Measurements from ENCODE around the gene CASQ1. TPM values are rescaled to one million over a fixed set of nuclear protein-coding genes. Genes with fewer than 3 reads are reported as not detected.
A peak's percentile ranks its signal among the peaks of the same experiment; 100 is the strongest.

Gene CASQ1
- total RNA-seq, 2 donors from 2014 or later, result 0.29 to 0.77 TPM

- H3K4me3 Mint-ChIP-seq, result no peak overlapping the region
- no peaks in the 10 kb centered on the region for H3K36me3 Mint-ChIP-seq (ENCODE audit: low read depth)
- H3K27me3 Mint-ChIP-seq (ENCODE audit: insufficient read depth), result peaks cover 3% of the 10 kb centered on the region
- no peak for DNase-seq
- no peaks in the 10 kb centered on the region for H3K9me3 Mint-ChIP-seq
- TF ChIP-seq CTCF (conservative IDR thresholded peaks at IDR 0.05), result no peak
- H3K36me3 ChIP-seq (ENCODE audit: control insufficient read depth, insufficient read depth, low read length), result no peaks in the 10 kb centered on the region
- H3K27ac ChIP-seq (ENCODE audit: low read depth, low read length), result peak overlapping the region; percentile 1
- H3K4me1 ChIP-seq (ENCODE audit: control insufficient read depth, insufficient read depth, low read length), result no peaks in the 10 kb centered on the region
- no peaks in the 10 kb centered on the region for H3K27me3 ChIP-seq (ENCODE audit: control insufficient read depth, insufficient read depth, low read length, poor library complexity, severe bottlenecking)
- H3K9me3 ChIP-seq (ENCODE audit: control insufficient read depth, low read length), result no peaks in the 10 kb centered on the region
- no peak overlapping the region for H3K4me3 ChIP-seq (ENCODE audit: low read length)
- 94% methylated on average over 7 of the region's 7 CpGs for WGBS, 2 experiments (ENCODE audit: insufficient coverage in 1 of 2, insufficient read length in 1 of 2)
- peaks cover 7% of the 10 kb centered on the region for H3K4me1 Mint-ChIP-seq
- no peak overlapping the region for H3K9ac ChIP-seq (ENCODE audit: extremely low read depth, low read length, poor library complexity, severe bottlenecking)
- H3K27ac Mint-ChIP-seq, result no peak overlapping the region
Measured at GRCh38 chr1:160186246-160186645, 4.1 kb upstream of the CASQ1 start.

GRCh38 chr1:160186729-160187128 is 3.6 kb upstream of the CASQ1 start:
- no peak overlapping the region for H3K4me3 ChIP-seq (ENCODE audit: low read length)
- no peak overlapping the region for H3K4me3 Mint-ChIP-seq
- TF ChIP-seq CTCF (conservative IDR thresholded peaks at IDR 0.05), result no peak
- peaks cover 7% of the 10 kb centered on the region for H3K4me1 Mint-ChIP-seq
- no peak for DNase-seq
- H3K9ac ChIP-seq (ENCODE audit: extremely low read depth, low read length, poor library complexity, severe bottlenecking), result no peak overlapping the region
- peaks cover 3% of the 10 kb centered on the region for H3K27me3 Mint-ChIP-seq (ENCODE audit: insufficient read depth)
- no peaks in the 10 kb centered on the region for H3K9me3 Mint-ChIP-seq
- no peaks in the 10 kb centered on the region for H3K9me3 ChIP-seq (ENCODE audit: control insufficient read depth, low read length)
- no peaks in the 10 kb centered on the region for H3K4me1 ChIP-seq (ENCODE audit: control insufficient read depth, insufficient read depth, low read length)
- 86 to 100% methylated on average over 1 to 2 of the region's 2 CpGs for WGBS, 2 experiments (ENCODE audit: insufficient coverage in 1 of 2, insufficient read length in 1 of 2)
- no peaks in the 10 kb centered on the region for H3K36me3 ChIP-seq (ENCODE audit: control insufficient read depth, insufficient read depth, low read length)
- H3K27me3 ChIP-seq (ENCODE audit: control insufficient read depth, insufficient read depth, low read length, poor library complexity, severe bottlenecking), result no peaks in the 10 kb centered on the region
- no peaks in the 10 kb centered on the region for H3K36me3 Mint-ChIP-seq (ENCODE audit: low read depth)
- H3K27ac Mint-ChIP-seq, result no peak overlapping the region
- peak overlapping the region; percentile 1 for H3K27ac ChIP-seq (ENCODE audit: low read depth, low read length)

- H3K36me3 Mint-ChIP-seq (ENCODE audit: low read depth), result no peaks in the 10 kb centered on the region
- no peaks in the 10 kb centered on the region for H3K9me3 Mint-ChIP-seq
- H3K27me3 Mint-ChIP-seq (ENCODE audit: insufficient read depth), result peaks cover 1% of the 10 kb centered on the region
- Histone ChIP-seq H3K27me3 (ENCODE audit: control insufficient read depth, insufficient read depth, low read length, poor library complexity, severe bottlenecking) (no peaks in the 10 kb centered on the region), H3K4me3 (ENCODE audit: low read length) (no peak overlapping the region), H3K9me3 (ENCODE audit: control insufficient read depth, low read length) (no peaks in the 10 kb centered on the region), H3K36me3 (ENCODE audit: control insufficient read depth, insufficient read depth, low read length) (no peaks in the 10 kb centered on the region), H3K27ac (ENCODE audit: low read depth, low read length) (no peak overlapping the region), H3K4me1 (ENCODE audit: control insufficient read depth, insufficient read depth, low read length) (no peaks in the 10 kb centered on the region), H3K9ac (ENCODE audit: extremely low read depth, low read length, poor library complexity, severe bottlenecking) (no peak overlapping the region)
- no peak for TF ChIP-seq CTCF (conservative IDR thresholded peaks at IDR 0.05)
- DNase-seq, result no peak
- H3K4me3 Mint-ChIP-seq, result no peak overlapping the region
- peaks cover 7% of the 10 kb centered on the region for H3K4me1 Mint-ChIP-seq
- no peak overlapping the region for H3K27ac Mint-ChIP-seq
- 88 to 100% methylated on average over 2 to 7 of the region's 7 CpGs for WGBS, 2 experiments (ENCODE audit: insufficient coverage in 1 of 2, insufficient read length in 1 of 2)
Measured at GRCh38 chr1:160187407-160187806, 3.0 kb upstream of the CASQ1 start.

Measured in endodermal cell (in vitro differentiated cells).